ENCODE measurements around the gene ATP6V0C.

DNA sequence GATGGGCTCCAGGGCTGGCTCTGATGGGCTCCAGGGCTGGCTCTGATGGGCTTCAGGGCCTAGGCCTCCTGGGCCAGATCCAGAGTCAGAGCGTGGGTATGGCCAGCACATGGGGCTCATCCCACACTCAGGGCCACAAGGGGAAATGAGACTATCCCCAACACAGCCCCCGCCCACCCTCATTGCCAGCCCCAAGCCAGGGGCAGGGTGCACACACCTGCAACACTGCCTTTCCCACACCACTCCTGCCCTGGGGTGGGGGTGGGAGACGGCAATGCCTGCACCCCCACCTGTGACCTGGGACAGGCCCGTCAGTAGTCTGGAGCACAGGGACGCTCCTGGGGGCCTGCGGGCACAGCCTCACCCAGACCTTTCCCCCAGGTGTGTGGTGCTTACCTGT lies 14.3 kb upstream of the ATP6V0C start:
- TF ChIP-seq, protein P1, sequence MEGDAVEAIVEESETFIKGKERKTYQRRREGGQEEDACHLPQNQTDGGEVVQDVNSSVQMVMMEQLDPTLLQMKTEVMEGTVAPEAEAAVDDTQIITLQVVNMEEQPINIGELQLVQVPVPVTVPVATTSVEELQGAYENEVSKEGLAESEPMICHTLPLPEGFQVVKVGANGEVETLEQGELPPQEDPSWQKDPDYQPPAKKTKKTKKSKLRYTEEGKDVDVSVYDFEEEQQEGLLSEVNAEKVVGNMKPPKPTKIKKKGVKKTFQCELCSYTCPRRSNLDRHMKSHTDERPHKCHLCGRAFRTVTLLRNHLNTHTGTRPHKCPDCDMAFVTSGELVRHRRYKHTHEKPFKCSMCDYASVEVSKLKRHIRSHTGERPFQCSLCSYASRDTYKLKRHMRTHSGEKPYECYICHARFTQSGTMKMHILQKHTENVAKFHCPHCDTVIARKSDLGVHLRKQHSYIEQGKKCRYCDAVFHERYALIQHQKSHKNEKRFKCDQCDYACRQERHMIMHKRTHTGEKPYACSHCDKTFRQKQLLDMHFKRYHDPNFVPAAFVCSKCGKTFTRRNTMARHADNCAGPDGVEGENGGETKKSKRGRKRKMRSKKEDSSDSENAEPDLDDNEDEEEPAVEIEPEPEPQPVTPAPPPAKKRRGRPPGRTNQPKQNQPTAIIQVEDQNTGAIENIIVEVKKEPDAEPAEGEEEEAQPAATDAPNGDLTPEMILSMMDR (IDR thresholded peaks at IDR 0.05): no peak
- TF ChIP-seq POLR2A (IDR thresholded peaks at IDR 0.05): no peak

Measured in testis (tissue), 2 donors.